Heart left ventricle (tissue), 16 donors: ENCODE data around the gene ABCC4. TPM values are rescaled to one million over a fixed set of nuclear protein-coding genes. Genes with fewer than 3 reads are reported as not detected.

Experiments
- ATAC-seq, 4 donors: fragments of 200-7000 bp; cut with Tn5 transposase; one replicate each; pipeline ENCODE4 v1.9.1; 2020 to 2022; ENCODE audit warnings: moderate library complexity in 4 of 4, mild to moderate bottlenecking in 3 of 4, moderate number of reproducible peaks in 1 of 4
- DNase-seq, 5 donors: peaks; one replicate each; pipeline ENCODE4 v3.0.0-alpha.2; 2020
- H3K27ac ChIP-seq, 12 donors: fragments of 200-600 bp; sonication (generic) in 4 of 12; one replicate each; pipeline versions ENCODE4 v1.5.0 to v1.8.0; 2016 to 2022; ENCODE audit warnings: mild to moderate bottlenecking in 2 of 12
- H3K27me3 ChIP-seq, 9 donors: fragments of 200-600 bp; sonication (generic) in 2 of 9; one replicate each; pipeline versions ENCODE4 v1.5.1 to v1.8.0; 2016 to 2022; ENCODE audit warnings: mild to moderate bottlenecking in 3 of 9
- H3K36me3 ChIP-seq, 9 donors: fragments of 200-600 bp; sonication (generic) in 2 of 9; one replicate each; pipeline versions ENCODE4 v1.5.0 to v1.8.0; 2018 to 2022; ENCODE audit warnings: mild to moderate bottlenecking in 2 of 9
- H3K4me1 ChIP-seq, 12 donors: fragments of 200-600 bp; sonication (generic) in 4 of 12; one replicate each; pipeline versions ENCODE4 v1.5.0 to v1.8.0; 2016 to 2022; ENCODE audit warnings: mild to moderate bottlenecking in 3 of 12
- H3K4me3 ChIP-seq, 12 donors: fragments of 200-600 bp; sonication (generic) in 4 of 12; one replicate each; pipeline versions ENCODE4 v1.5.0 to v1.8.0; 2017 to 2022; ENCODE audit warnings: mild to moderate bottlenecking in 9 of 12, moderate library complexity in 4 of 12
- H3K9me3 ChIP-seq, 12 donors: fragments of 200-600 bp; sonication (generic) in 4 of 12; one replicate each; pipeline versions ENCODE4 v1.5.0 to v1.8.0; 2016 to 2022; ENCODE audit warnings: mild to moderate bottlenecking in 1 of 12
- CTCF ChIP-seq, 12 donors: fragments of 200-600 bp; sonication (generic) in 4 of 12; IDR thresholded peaks; one replicate each; pipeline versions ENCODE4 v1.5.0 to v1.8.0; 2018 to 2022; ENCODE audit warnings: antibody characterized with exemption in 12 of 12, mild to moderate bottlenecking in 5 of 12
- POLR2A ChIP-seq, 2 donors: fragments of 450-650 bp; IDR thresholded peaks; one replicate each; pipeline ENCODE4 v1.6.1; 2017; ENCODE audit warnings: antibody characterized with exemption in 2 of 2, mild to moderate bottlenecking in 2 of 2, moderate library complexity in 2 of 2
- WGBS, 4 donors: extraction: QIAGEN DNeasy Blood & Tissue Kit in 2 of 4; methylation state at CpG; one replicate each; pipeline versions ENCODE4 v1.1.5 to v1.1.7; 2013 to 2018; 5-methylcytosine and 5-hydroxymethylcytosine counted together
- intact Hi-C, 10 donors: fragments of 100-400 bp; cut with DNase I; formaldehyde crosslinking; loops; one replicate each; pipeline versions ENCODE4 v1.11.1 to v1.14.2; 2022
- polyA plus RNA-seq, 2 donors: library from polyadenylated mRNA; stranded (reverse); fragments of 200-250 nt; gene quantifications; one replicate each; pipeline ENCODE4 v1.2.3, GENCODE V29; 2013
- total RNA-seq, 9 donors: library from RNA; depleted of rRNA in 2 of 9; stranded (reverse); fragments of >200 nt in 2 of 9; fragmentation: NEBNext Ultra II Directional in 3 of 9; extraction: Animal tissue kit (Norgen Biotek cat#: 25700) in 3 of 9; gene quantifications; one replicate each; pipeline versions ENCODE4 v1.1.0 to v1.2.4, GENCODE V29; 2016 to 2023
- donor health status: ischemic (EF 13 %, LVEDD 7.1; RV severe dilation, severe dysfunction).
- donor health status: healthy with polysubstance abuse.
- donor health status: DM: no; HTN: yes; CAD: no.
- donor health status: DM: no; HTN: no; CAD: no.
- donor health status: ischemic (EF 25% LVEDD 6.9; RV normal size, moderate dysfunction).
- donor health status: ischemic (EF 25% LVEDD 5.7; RV mildly dilated, moderate dysfunction).
- donor health status: healthy.
- donor health status: DM: yes; HTN: yes; CAD: no.
- donor health status: ischemic (EF 35%, LVEDD 5.7; RV mildly dilated, moderate dysfunction).
- donor health status: nonischemic (EF 11% LVEDD 7.7; RV severe dilation, severe dysfunction).
- donor health status: DM: yes; HTN: yes; CAD: no.
- donor health status: PGD.
- donor health status: ischemic (EF 29% LVEDD 5.4; RV normal size, mild dysfunction).
- donor health status: nonischemic (EF 23%, LVEDD 6.1; RV moderate dilation, normal function).

The ABCC4 gene
- total and polyA plus RNA-seq, 11 donors: 0.69 to 9.0 (median 5.3) TPM

DNA sequence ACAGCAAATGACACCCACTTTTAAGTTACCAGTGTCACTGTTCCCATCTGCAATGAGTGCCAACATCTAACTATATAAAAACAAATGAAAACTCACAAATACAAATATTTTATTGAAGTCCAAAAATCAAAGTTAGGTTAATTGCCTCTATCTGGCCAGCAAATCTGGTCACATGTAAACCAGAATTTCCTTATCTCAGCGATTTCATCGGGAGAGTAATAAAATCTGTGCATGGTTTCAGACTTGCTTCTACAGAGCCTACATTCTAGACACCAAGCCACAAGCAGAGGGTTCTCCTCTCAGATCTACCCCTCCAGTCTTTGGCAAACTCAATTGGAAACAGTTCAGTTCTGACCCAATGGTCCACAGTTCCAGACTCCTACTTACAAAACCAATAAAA is 189.6 kb downstream of the ABCC4 start:
- WGBS, 4 donors: 63 to 98% (median 94%) methylated on average over 2 of the region's 2 CpGs
- DNase-seq (no peak), ATAC-seq (no peak)
- H3K4me1 ChIP-seq: no peaks in the 10 kb centered on the region
- no peak overlapping the region for H3K4me3 ChIP-seq
- H3K9me3 ChIP-seq: no peaks in the 10 kb centered on the region
- no peaks in the 10 kb centered on the region for H3K27me3 ChIP-seq
- intact Hi-C loops: no loop called here
- H3K36me3 ChIP-seq: no peaks in the 10 kb centered on the region
- no peak overlapping the region for H3K27ac ChIP-seq
- TF ChIP-seq POLR2A (IDR thresholded peaks at IDR 0.05) (no peak), CTCF (IDR thresholded peaks at IDR 0.05) (no peak)

DNA sequence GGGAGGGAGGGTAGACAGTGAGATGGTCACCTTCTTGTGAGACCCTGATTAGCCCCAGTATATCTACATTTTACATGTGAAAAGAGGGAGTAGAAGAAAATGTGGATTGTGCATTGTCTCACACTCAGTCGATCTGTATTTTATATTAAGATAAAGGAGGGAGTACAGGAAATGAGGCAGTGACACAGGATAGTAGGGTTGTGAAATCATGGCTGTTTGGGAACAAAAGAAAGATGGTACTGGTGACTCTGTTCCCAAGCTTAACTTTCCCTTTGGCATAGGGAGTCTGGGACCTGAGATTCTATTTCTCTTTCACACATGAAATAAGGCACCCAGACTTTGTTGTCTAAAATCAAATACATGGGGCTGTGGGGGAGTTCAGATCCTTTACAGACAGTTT is 194.7 kb downstream of the ABCC4 start:
- 37 to 60% (median 46%) methylated on average over 1 of the region's 1 CpG for WGBS, 4 donors
- no peak for ATAC-seq
- TF ChIP-seq POLR2A (IDR thresholded peaks at IDR 0.05) (no peak), CTCF (IDR thresholded peaks at IDR 0.05) (no peak)

GRCh38 chr13:95100525-95101433 is 200.5 kb downstream of the ABCC4 start:
- 89 to 92% (median 91%) methylated on average over 7 of the region's 7 CpGs for WGBS, 4 donors
- intact Hi-C loops: no loop called here
- Histone ChIP-seq H3K9me3 (peaks cover 0 to 30% (median 2%) of the 10 kb centered on the region in 12 donors), H3K36me3 (peaks cover 0 to 3% (median 0%) of the 10 kb centered on the region in 9 donors), H3K27me3 (no peaks in the 10 kb centered on the region), H3K4me1 (no peaks in the 10 kb centered on the region), H3K4me3 (no peak overlapping the region), H3K27ac (no peak overlapping the region)
- DNase-seq (no peak), ATAC-seq (no peak)
- TF ChIP-seq CTCF (IDR thresholded peaks at IDR 0.05): no peak
- TF ChIP-seq POLR2A (IDR thresholded peaks at IDR 0.05): no peak

More for the DNA sequence above, 194.7 kb downstream of the ABCC4 start:
- Histone ChIP-seq H3K4me1 (no peaks in the 10 kb centered on the region), H3K27ac (no peak overlapping the region), H3K4me3 (no peak overlapping the region), H3K36me3 (no peaks in the 10 kb centered on the region), H3K27me3 (no peaks in the 10 kb centered on the region), H3K9me3 (no peaks in the 10 kb centered on the region)
- DNase-seq: no peak
- intact Hi-C loops: no loop called here

DNA sequence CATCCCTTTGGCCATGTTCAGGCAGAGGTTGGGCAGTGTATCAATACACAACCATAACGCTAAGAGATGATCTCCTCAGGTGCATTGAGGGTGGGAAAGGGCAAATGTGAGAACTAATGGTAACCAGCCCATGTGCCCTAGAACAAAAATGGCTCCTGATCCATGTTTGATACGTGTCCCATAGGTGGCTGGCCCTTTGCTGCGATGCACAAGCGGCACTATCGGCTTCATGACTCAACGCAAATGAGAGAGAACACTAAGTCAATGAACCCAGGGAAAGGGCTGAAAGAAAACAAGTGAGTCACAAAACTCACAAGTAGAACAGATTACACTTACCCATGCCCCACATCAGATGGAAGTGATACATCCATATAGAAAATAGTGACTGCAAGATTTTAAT is 201.7 kb downstream of the ABCC4 start:
- Histone ChIP-seq H3K9me3 (peaks cover 0 to 30% (median 2%) of the 10 kb centered on the region in 12 donors), H3K4me1 (no peaks in the 10 kb centered on the region), H3K4me3 (no peak overlapping the region), H3K36me3 (peaks cover 0 to 6% (median 0%) of the 10 kb centered on the region in 9 donors), H3K27me3 (no peaks in the 10 kb centered on the region), H3K27ac (no peak overlapping the region)
- intact Hi-C loops: no loop called here
- 92 to 97% (median 96%) methylated on average over 6 of the region's 6 CpGs for WGBS, 4 donors
- TF ChIP-seq CTCF (IDR thresholded peaks at IDR 0.05) (no peak), POLR2A (IDR thresholded peaks at IDR 0.05) (no peak)
- DNase-seq (no peak), ATAC-seq (no peak)
